Naive B cell (primary cell): ENCODE data around the gene RHOBTB3. TPM values are rescaled to one million over a fixed set of nuclear protein-coding genes. Genes with fewer than 3 reads are reported as not detected.

ENCODE experiments used
- ATAC-seq, 2 donors: fragments of 150-1000 bp; cut with Tn5 transposase; 2 replicates each; pipeline ENCODE4 v1.10.0; 2021; ENCODE audit warnings: low read depth in 2 of 2, mild to moderate bottlenecking in 2 of 2, moderate library complexity in 2 of 2
- DNase-seq: peaks from one replicate; pipeline ENCODE4 v3.0.0; 2022
- H3K27ac Mint-ChIP-seq, 6 donors: one replicate each; pipeline ENCODE4 v1.8.0; 2020 to 2022; ENCODE audit warnings: mild to moderate bottlenecking in 6 of 6, mixed read lengths in 6 of 6, moderate library complexity in 5 of 6, inconsistent platforms in 2 of 6
- H3K27me3 Mint-ChIP-seq, 3 donors: one replicate each; pipeline ENCODE4 v1.8.0; 2021 to 2022; ENCODE audit warnings: mixed read lengths in 3 of 3, mild to moderate bottlenecking in 1 of 3
- H3K36me3 Mint-ChIP-seq, 2 donors: one replicate each; pipeline ENCODE4 v1.8.0; 2020 to 2022; ENCODE audit warnings: mixed read lengths in 2 of 2, inconsistent platforms in 1 of 2, mild to moderate bottlenecking in 1 of 2
- H3K4me1 Mint-ChIP-seq, 3 donors: one replicate each; pipeline ENCODE4 v1.8.0; 2020 to 2022; ENCODE audit warnings: mixed read lengths in 3 of 3, inconsistent platforms in 1 of 3, mild to moderate bottlenecking in 1 of 3, moderate library complexity in 1 of 3
- H3K4me3 Mint-ChIP-seq, 8 donors: one replicate each; pipeline ENCODE4 v1.8.0; 2020 to 2022; ENCODE audit warnings: mild to moderate bottlenecking in 8 of 8, mixed read lengths in 8 of 8, moderate library complexity in 8 of 8, inconsistent platforms in 2 of 8
- H3K9me3 Mint-ChIP-seq, 7 donors: one replicate each; pipeline ENCODE4 v1.8.0; 2020 to 2022; ENCODE audit warnings: mixed read lengths in 7 of 7, mild to moderate bottlenecking in 5 of 7, inconsistent platforms in 2 of 7, moderate library complexity in 1 of 7
- polyA plus RNA-seq, 6 donors: library from polyadenylated mRNA; unstranded; fragments of 300-500 nt; fragmentation: Illumina TruSeq; gene quantifications; one replicate each; pipeline ENCODE4 v1.2.3, GENCODE V29; 2021; ENCODE audit warnings: low read depth in 6 of 6

Gene RHOBTB3
- polyA plus RNA-seq, 6 donors from 2014 or later, result 1.5 to 2.1 (median 1.7) TPM; not detected in 3

DNA sequence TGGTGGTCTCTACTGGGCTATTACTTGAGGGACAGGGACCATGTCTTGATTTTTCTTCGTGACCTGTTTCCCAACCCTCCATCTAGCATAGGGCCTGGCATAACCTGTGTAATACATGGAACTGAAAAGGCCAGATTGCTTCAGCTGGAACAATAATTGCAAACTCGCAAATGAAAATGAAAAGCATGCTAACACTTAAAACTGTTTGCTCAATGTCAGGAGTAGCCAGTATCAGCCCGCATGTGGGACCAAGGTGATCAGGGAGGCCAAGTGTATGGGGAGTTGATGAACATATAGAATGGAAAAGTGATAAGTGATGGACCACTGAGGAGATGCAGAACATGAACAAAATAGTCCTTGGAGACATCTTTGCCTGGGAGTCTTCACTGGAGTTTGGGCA lies 66.2 kb downstream of the RHOBTB3 start:
- Mint-ChIP-seq H3K9me3 (no peaks in the 10 kb centered on the region), H3K36me3 (no peaks in the 10 kb centered on the region), H3K4me1 (peaks cover 0 to 2% (median 0%) of the 10 kb centered on the region in 3 donors), H3K27me3 (no peaks in the 10 kb centered on the region), H3K4me3 (no peak overlapping the region), H3K27ac (peak overlapping the region in 1 of 6 donors; percentile 10)
- ATAC-seq, result no peak
- no peak for DNase-seq

DNA sequence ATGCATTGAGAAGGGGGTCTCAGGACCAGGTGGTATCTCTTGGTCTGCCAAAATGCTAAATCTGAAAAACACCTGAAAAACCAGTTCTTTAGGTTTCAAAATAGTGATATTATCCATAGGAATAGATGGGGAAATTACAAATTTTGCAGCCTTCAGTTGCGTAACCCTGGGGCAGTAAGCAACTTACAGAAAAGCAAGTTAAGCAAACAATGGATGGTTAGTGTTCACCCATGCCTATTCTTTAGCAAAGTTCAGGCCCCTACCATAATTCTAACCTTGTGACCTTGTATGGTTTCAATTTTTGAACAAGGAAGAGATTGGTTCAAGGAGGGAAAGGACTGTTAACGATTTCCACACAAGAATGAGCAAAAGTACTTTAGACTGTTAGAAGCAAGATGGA lies 66.9 kb downstream of the RHOBTB3 start:
- H3K27me3 Mint-ChIP-seq, result no peaks in the 10 kb centered on the region
- DNase-seq (no peak), ATAC-seq (no peak)
- peaks cover 0 to 2% (median 0%) of the 10 kb centered on the region in 3 donors for H3K4me1 Mint-ChIP-seq
- no peaks in the 10 kb centered on the region for H3K36me3 Mint-ChIP-seq
- no peak overlapping the region for H3K27ac Mint-ChIP-seq
- no peak overlapping the region for H3K4me3 Mint-ChIP-seq
- no peaks in the 10 kb centered on the region for H3K9me3 Mint-ChIP-seq

DNA sequence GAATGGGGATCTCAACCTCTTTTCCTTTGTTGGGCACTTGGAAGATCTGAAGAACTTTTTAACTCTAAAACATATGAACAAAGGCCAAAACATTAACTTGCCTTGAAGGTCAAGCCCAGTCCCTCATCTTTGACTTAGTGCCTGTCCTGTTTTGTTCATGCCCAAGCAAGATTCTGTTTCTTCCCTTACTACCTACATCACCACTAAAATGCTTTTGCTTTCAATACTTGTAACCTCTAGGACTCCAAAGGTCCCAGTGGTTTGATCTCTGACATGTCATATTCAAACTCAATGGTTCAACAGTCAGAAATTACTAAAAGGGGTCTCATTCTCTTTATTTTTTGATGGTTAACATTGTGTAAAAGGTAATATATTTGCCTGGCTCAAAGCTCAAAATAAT lies 67.4 kb downstream of the RHOBTB3 start:
- Mint-ChIP-seq H3K27ac (no peak overlapping the region), H3K9me3 (no peaks in the 10 kb centered on the region), H3K4me3 (no peak overlapping the region), H3K4me1 (peaks cover 0 to 2% (median 0%) of the 10 kb centered on the region in 3 donors), H3K27me3 (no peaks in the 10 kb centered on the region), H3K36me3 (no peaks in the 10 kb centered on the region)
- ATAC-seq, result no peak
- DNase-seq, result no peak

DNA sequence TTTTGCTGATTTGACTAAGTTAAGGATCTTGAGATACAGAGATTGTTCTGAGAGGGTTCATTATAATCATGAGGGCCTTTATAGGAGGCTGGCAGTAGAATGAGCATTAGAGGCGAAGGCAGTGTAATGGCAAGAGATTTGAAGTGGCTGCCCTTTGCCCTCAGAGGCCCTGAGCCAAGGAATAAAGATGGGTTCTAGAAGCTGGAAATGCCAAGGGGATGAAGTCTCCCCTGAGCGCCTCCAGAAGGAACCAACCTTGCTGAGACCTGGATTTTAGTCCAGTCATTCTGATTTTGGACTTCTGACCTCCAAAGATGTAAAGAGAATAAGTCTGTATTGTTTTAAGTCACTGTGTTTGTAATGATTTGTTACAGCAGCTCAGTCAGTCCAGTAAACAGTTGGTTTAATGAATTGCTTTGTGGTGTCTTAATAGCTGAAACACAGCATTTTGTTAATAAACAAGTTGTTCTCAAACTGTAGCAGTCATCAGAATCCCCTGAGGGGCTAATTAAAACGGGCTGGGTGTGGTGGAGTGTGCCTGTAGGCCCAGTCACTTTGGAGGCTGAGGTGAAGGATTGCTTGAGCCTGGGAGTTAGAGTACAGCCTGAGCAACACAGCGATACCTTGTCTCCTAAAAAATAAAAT lies 68.2 kb downstream of the RHOBTB3 start:
- H3K9me3 Mint-ChIP-seq, result no peaks in the 10 kb centered on the region
- DNase-seq, result no peak
- H3K27me3 Mint-ChIP-seq, result no peaks in the 10 kb centered on the region
- H3K36me3 Mint-ChIP-seq, result peaks cover 0 to 2% of the 10 kb centered on the region in 2 donors
- no peak for ATAC-seq
- H3K27ac Mint-ChIP-seq, result no peak overlapping the region
- no peak overlapping the region for H3K4me3 Mint-ChIP-seq
- H3K4me1 Mint-ChIP-seq, result peaks cover 0 to 2% (median 0%) of the 10 kb centered on the region in 3 donors

DNA sequence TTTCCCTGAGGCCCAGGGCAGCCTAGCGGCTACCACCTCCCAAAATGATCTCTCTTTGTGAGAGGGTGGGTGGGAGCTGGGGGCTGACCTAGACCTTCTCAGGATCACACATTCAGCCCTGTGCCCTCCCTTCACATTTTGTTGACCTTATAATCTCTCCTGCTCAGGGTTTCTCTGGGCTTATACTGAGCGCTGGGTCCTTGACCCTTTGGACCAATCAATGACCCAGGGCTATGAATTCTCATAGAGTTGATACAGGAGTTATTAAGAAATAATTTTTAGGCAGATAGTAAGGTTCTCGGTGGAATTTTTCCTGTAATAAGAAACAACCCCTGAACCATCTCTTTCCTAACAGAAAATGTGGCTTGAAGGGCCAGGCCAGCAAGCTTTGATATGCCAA lies 69.4 kb downstream of the RHOBTB3 start:
- Mint-ChIP-seq H3K4me1 (peaks cover 0 to 2% (median 0%) of the 10 kb centered on the region in 3 donors), H3K4me3 (no peak overlapping the region), H3K27ac (no peak overlapping the region), H3K36me3 (peaks cover 0 to 12% of the 10 kb centered on the region in 2 donors), H3K27me3 (no peaks in the 10 kb centered on the region), H3K9me3 (no peaks in the 10 kb centered on the region)
- DNase-seq (no peak), ATAC-seq (no peak)

DNA sequence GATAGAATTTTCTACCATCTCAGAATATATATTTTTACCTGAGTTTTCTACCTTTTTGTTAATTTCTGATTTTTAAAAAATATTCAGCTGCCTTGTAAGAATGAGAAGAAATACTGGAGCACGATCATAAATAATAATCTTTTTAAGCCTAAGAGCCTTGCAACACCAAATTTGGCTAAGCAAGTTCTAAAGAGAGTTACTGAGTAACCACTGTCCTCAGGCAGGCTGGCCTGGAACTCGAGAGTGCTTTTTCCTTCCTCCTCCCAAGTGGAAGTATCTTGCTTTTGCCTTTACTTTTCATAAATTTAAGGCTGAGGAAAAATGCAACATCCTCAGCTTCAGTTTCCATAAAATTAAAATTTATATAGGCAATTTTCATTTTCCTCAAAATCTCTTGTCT lies 70.4 kb downstream of the RHOBTB3 start:
- Mint-ChIP-seq H3K27me3 (no peaks in the 10 kb centered on the region), H3K36me3 (peaks cover 0 to 12% of the 10 kb centered on the region in 2 donors), H3K4me3 (no peak overlapping the region), H3K9me3 (no peaks in the 10 kb centered on the region), H3K4me1 (peaks cover 0 to 2% (median 0%) of the 10 kb centered on the region in 3 donors), H3K27ac (no peak overlapping the region)
- DNase-seq, result no peak
- ATAC-seq, result no peak

DNA sequence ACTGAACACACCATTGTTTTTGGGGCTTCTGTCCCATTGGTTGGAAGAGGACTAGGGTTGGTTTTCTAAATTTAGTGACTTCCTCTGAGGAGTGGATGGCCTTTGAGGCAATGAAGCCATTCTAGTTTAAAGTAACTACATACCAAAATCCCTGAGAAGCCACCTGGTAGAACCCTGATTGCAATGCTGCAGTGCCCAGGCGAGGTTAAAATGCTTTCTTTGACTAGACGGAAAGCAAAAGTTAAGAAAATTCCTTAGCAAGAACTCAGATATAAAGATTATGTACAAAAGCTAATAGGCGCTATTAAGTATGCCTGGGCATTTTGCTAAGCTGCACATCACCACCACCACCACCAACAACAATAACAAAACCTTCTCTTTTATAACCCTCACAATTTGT lies 70.8 kb downstream of the RHOBTB3 start:
- no peak overlapping the region for H3K4me3 Mint-ChIP-seq
- H3K27me3 Mint-ChIP-seq, result no peaks in the 10 kb centered on the region
- ATAC-seq (no peak), DNase-seq (no peak)
- no peaks in the 10 kb centered on the region for H3K9me3 Mint-ChIP-seq
- H3K27ac Mint-ChIP-seq, result peak overlapping the region in 1 of 6 donors; percentile 20
- H3K36me3 Mint-ChIP-seq, result peaks cover 0 to 12% of the 10 kb centered on the region in 2 donors
- H3K4me1 Mint-ChIP-seq, result peaks cover 0 to 2% (median 0%) of the 10 kb centered on the region in 3 donors

DNA sequence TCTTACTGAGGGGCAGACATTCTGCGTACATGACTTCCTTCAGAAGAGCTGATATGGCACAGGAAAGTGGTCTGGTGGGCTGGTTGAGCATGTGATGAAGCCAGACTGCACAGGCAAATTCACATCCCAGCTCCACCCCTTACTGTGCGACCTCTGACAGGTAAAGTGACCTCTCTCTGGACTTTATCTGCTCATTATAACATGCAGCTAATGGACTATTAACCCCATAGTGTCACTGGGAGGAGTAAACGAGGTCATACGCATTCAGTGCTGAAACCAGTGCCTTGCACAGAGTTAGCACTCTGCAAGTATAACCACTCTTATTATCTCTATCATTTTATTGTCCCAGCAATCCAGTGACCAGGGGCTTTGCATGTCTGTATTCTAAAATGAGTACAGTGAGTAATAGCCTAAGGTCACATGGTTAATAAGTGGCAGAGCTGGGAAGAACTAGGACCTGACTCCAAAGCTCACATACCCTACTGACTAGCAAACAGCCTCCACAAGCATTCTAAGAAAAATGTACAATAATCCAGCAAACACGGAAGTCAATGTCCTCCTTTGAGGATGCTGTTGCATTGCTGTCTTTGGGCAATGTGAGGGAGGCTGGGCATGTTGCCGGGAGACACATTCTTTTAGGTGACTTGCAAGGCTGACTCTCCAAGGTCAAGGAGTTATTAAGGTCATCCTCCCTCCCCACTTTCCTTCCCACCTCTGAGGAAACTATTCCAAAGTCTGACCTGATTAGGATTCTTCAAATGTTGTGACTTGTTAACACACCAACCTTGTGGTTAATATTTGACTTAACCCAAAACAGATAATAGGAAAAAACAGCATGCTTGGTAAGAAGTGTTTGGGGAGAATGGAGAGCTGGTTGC lies 72.4 kb downstream of the RHOBTB3 start:
- peaks cover 11 to 15% (median 12%) of the 10 kb centered on the region in 3 donors for H3K4me1 Mint-ChIP-seq
- H3K4me3 Mint-ChIP-seq, result no peak overlapping the region
- no peaks in the 10 kb centered on the region for H3K9me3 Mint-ChIP-seq
- peaks cover 0 to 12% of the 10 kb centered on the region in 2 donors for H3K36me3 Mint-ChIP-seq
- DNase-seq (no peak), ATAC-seq (no peak)
- no peaks in the 10 kb centered on the region for H3K27me3 Mint-ChIP-seq
- H3K27ac Mint-ChIP-seq, result peak overlapping the region in 1 of 6 donors; percentile 42

DNA sequence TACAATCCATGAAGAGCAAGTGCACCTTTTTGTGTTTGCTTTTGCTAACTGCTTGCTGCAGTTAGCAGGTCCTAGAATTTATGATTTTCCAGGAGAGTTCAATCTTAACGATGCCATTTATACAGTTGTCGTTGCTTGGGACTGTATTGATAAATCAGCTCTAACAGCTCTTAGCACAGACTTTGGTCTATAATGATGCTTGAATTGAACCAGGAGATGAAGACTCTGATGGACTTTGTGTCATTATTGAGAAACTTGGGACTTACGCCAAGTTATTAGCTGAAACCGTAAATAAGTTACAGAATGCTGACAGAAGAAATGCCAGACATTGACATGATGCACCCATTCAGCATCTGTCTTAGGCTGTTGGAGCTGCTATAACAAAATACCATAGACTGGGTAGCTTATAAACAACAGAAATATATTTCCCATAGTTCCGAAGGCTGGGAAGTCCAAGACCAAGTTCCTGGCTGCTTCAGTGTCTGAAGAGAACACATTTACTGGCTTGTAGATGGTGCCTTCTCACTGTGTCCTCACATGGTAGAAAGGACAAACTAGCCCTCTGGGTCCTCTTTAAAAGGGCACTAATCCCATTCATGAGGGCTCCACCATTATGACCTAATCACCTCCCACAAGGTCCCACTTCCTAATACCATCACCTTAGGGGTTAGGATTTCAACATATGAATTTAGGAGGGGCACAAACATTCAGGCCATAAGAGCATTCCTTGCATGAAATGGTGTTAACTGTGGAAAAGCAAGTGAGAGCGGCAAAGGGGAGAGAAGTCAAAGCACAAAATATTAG lies 73.8 kb downstream of the RHOBTB3 start:
- ATAC-seq (no peak), DNase-seq (no peak)
- no peaks in the 10 kb centered on the region for H3K9me3 Mint-ChIP-seq
- H3K27me3 Mint-ChIP-seq, result no peaks in the 10 kb centered on the region
- peaks cover 0 to 12% of the 10 kb centered on the region in 2 donors for H3K36me3 Mint-ChIP-seq
- peaks cover 25 to 27% (median 26%) of the 10 kb centered on the region in 3 donors for H3K4me1 Mint-ChIP-seq
- H3K27ac Mint-ChIP-seq, result peak overlapping the region in 1 of 6 donors; percentile 42
- peak overlapping the region in 1 of 8 donors; percentile 25 for H3K4me3 Mint-ChIP-seq

DNA sequence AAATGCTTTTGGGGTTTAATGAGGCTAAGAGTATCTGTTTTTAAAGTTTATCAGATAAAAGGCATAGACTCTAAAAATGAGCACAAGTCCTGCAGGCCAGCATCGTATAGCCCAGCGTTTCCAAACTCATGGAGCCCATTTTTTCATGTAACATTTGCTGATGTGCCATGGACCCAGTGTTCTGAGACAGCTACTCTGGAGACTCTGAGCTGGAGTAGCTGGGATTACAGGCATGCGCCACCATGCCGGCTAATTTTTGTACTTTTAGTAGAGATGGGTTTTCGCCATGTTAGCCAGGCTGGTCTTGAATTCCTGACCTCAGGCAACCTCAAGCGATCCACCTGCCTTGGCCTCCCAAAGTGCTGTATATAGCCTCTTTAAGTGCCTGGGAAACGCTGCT lies 75.6 kb downstream of the RHOBTB3 start:
- Mint-ChIP-seq H3K27me3 (no peaks in the 10 kb centered on the region), H3K36me3 (peaks cover 0 to 12% of the 10 kb centered on the region in 2 donors), H3K4me3 (no peak overlapping the region), H3K9me3 (no peaks in the 10 kb centered on the region), H3K4me1 (peaks cover 39 to 43% (median 41%) of the 10 kb centered on the region in 3 donors), H3K27ac (no peak overlapping the region)
- no peak for DNase-seq
- no peak for ATAC-seq

DNA sequence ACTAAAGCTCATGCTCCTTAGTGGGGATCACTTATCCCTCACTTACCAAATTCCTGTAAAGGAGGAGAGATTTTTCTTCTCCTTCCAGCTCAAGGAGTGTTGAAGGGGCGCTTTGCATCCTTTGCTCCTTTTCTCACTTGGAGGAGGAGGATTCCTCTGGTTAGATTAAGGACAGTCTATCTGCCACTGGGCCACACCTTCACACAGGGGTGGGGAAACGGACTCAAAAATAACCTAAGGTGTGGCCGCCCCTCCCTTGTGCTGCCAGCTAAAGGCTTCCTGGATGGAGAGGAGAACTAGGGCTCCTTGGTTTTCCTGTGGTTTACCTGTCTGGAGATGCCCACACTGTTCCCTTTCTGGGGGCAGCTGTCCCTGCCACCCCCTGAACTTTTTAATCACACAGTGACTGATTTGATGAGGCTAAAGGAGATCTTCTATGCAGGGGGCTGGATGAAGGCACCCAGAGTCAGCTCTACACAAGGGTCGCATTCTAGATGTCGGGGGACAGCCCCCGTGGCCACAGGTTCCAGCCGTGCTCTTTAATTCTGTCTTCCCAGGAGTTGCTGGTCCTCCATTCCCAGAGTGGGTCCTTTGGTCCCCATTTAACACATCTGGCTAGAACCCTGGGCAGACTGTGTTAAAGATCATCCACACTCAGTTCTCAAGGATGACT lies 77.0 kb downstream of the RHOBTB3 start:
- DNase-seq (no peak), ATAC-seq (no peak)
- peaks cover 0 to 21% of the 10 kb centered on the region in 2 donors for H3K36me3 Mint-ChIP-seq
- H3K27ac Mint-ChIP-seq, result peak overlapping the region; percentile 84 to 96 (median 94)
- H3K27me3 Mint-ChIP-seq, result no peaks in the 10 kb centered on the region
- peak overlapping the region; percentile 35 to 92 (median 74) for H3K4me3 Mint-ChIP-seq
- peaks cover 42 to 49% (median 46%) of the 10 kb centered on the region in 3 donors for H3K4me1 Mint-ChIP-seq
- no peaks in the 10 kb centered on the region for H3K9me3 Mint-ChIP-seq

DNA sequence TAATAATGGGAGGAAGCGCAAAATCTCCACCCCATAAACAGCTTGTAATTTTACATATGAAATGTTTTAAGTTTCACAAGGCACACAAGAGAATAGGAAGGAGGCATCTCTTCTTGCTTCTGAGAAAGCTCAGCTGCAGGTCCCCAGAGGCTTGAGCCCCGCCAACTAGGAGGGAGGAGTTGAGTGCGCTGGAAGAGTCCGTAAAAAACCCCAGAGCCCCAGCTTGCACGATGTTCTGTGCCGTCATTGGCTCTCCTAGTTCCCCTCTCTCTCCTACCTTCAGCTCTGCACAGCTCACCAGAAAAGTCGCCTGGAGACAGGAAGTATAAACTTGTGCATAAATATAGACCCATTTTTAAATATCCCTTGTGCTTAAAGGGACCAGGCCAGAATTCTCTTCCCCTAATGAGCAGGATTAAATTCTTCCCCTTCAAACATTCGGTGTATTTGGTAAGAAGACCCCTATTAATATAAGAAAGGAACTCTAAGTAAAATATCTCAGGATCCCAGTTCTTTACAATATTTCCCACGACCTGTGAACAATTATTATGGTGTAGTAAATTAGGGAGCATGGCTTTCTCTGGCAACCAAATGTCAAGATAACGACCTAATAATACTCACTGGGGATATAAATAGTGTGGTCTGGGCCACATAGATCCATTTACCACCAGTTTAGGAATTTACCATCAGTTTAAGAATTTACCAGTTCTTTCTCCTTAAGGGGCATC lies 77.7 kb downstream of the RHOBTB3 start:
- peaks cover 42 to 49% (median 46%) of the 10 kb centered on the region in 3 donors for H3K4me1 Mint-ChIP-seq
- DNase-seq (peak; percentile 90), ATAC-seq (peak; percentile 100)
- H3K9me3 Mint-ChIP-seq, result no peaks in the 10 kb centered on the region
- peak overlapping the region; percentile 84 to 96 (median 94) for H3K27ac Mint-ChIP-seq
- no peaks in the 10 kb centered on the region for H3K27me3 Mint-ChIP-seq
- H3K4me3 Mint-ChIP-seq, result peak overlapping the region; percentile 35 to 92 (median 74)
- peaks cover 0 to 26% of the 10 kb centered on the region in 2 donors for H3K36me3 Mint-ChIP-seq
